A549 (cell line): ENCODE data around the gene FAM13A. TPM values are rescaled to one million over a fixed set of nuclear protein-coding genes. Genes with fewer than 3 reads are reported as not detected.

Source experiments
- ATAC-seq, 2 experiments: fragments of 200-7000 bp in 1 of 2; fragments of >200 bp in 1 of 2; cut with Nextera tagmentation in 1 of 2; cut with Tn5 transposase in 1 of 2; 3 replicates each; pipeline versions ENCODE4 v1.8.0 to v1.9.1; 2018 to 2020; ENCODE audit warnings: mild to moderate bottlenecking in 1 of 2, moderate library complexity in 1 of 2
- CTCF ChIA-PET: fragments of 300-600 bp; sonication (Branson Sonifier 250); formaldehyde crosslinking; extraction: SDS; loops from one replicate; lab custom pipeline; 2021; ENCODE audit warnings: antibody characterized with exemption, inconsistent platforms; lab: Yijun Ruan, JAX
- POLR2A ChIA-PET: fragments of 350-600 bp; formaldehyde crosslinking; extraction: SDS; loops from one replicate; lab custom pipeline; 2021; ENCODE audit warnings: antibody characterized with exemption, inconsistent platforms; lab: Yijun Ruan, JAX
- DNase-seq, 2 experiments: peaks; one replicate each; pipeline versions ENCODE4 v3.0.0 to v3.0.0-alpha.2; 2011 to 2016; ENCODE audit warnings: low read depth in 1 of 2, low spot score in 1 of 2
- FAIRE-seq: peaks from 2 replicates; lab custom pipeline; 2011; peaks lifted over from hg19 to GRCh38; lab: Jason Lieb, UNC
- H3K27ac ChIP-seq, 2 experiments: fragments of >200 bp; sonication (Bioruptor Twin); formaldehyde crosslinking; 3 replicates each; pipeline ENCODE4 v1.5.1; 2016 to 2017
- H3K4me1 ChIP-seq: fragments of >200 bp; sonication (Bioruptor Twin); formaldehyde crosslinking; 3 replicates; pipeline ENCODE4 v1.6.1; 2016
- H3K4me2 ChIP-seq: fragments of >200 bp; sonication (Bioruptor Twin); formaldehyde crosslinking; 3 replicates; pipeline ENCODE4 v1.6.1; 2016
- H3K4me3 ChIP-seq: fragments of >200 bp; sonication (Bioruptor Twin); formaldehyde crosslinking; 3 replicates; pipeline ENCODE4 v1.5.1; 2016
- H3K9me3 ChIP-seq: fragments of >200 bp; sonication (Bioruptor Twin); formaldehyde crosslinking; 3 replicates; pipeline ENCODE4 v1.6.1; 2016
- CBX8 ChIP-seq: fragments of 200-600 bp; sonication (generic); IDR thresholded peaks from 2 replicates; pipeline ENCODE4 v1.6.1; 2016
- CEBPB ChIP-seq, 2 experiments: fragments of >200 bp in 1 of 2; sonication (Bioruptor Twin) in 1 of 2; formaldehyde crosslinking in 1 of 2; IDR thresholded peaks; 2 replicates each; pipeline ENCODE4 v1.6.1; 2012 to 2016
- EP300 ChIP-seq, 2 experiments: fragments of >200 bp; sonication (Bioruptor Twin); formaldehyde crosslinking; IDR thresholded peaks; 2 replicates in 1 of 2; 3 replicates in 1 of 2; pipeline ENCODE4 v1.6.1; 2016 to 2017
- FOSB ChIP-seq: fragments of 250-450 bp; sonication (Bioruptor Pico); IDR thresholded peaks from 2 replicates; pipeline ENCODE4 v1.5.0; 2020; ENCODE audit warnings: mild to moderate bottlenecking, moderate library complexity
- FOSL2 ChIP-seq, 2 experiments: fragments of 450-650 bp in 1 of 2; fragments of >200 bp in 1 of 2; sonication (Bioruptor Twin) in 1 of 2; formaldehyde crosslinking; IDR thresholded peaks; 2 replicates each; pipeline versions ENCODE4 v1.5.0 to v1.6.1; 2016 to 2020; ENCODE audit warnings: mild to moderate bottlenecking in 1 of 2, moderate library complexity in 1 of 2
- FOXS1 ChIP-seq: fragments of 250-450 bp; sonication (Bioruptor Pico); IDR thresholded peaks from 2 replicates; pipeline ENCODE4 v1.5.0; 2020; ENCODE audit warnings: mild to moderate bottlenecking, moderate library complexity
- HES2 ChIP-seq: fragments of >200 bp; sonication (Bioruptor Twin); formaldehyde crosslinking; IDR thresholded peaks from 2 replicates; pipeline ENCODE4 v1.6.1; 2016
- HEYL ChIP-seq: fragments of 250-450 bp; sonication (Bioruptor Pico); IDR thresholded peaks from 2 replicates; pipeline ENCODE4 v1.8.0; 2021; ENCODE audit warnings: mild to moderate bottlenecking, moderate library complexity
- HOXA7 ChIP-seq: fragments of 250-450 bp; sonication (Bioruptor Pico); IDR thresholded peaks from 2 replicates; pipeline ENCODE4 v1.5.0; 2020; ENCODE audit warnings: mild to moderate bottlenecking, moderate library complexity
- HOXB13 ChIP-seq: fragments of 250-450 bp; sonication (Bioruptor Pico); IDR thresholded peaks from 2 replicates; pipeline ENCODE4 v1.5.0; 2020; ENCODE audit warnings: low read depth, mild to moderate bottlenecking, moderate library complexity
- JUNB ChIP-seq: fragments of >200 bp; sonication (Bioruptor Twin); formaldehyde crosslinking; IDR thresholded peaks from 2 replicates; pipeline ENCODE4 v1.6.1; 2016
- KDM1A ChIP-seq: fragments of 200-600 bp; sonication (generic); IDR thresholded peaks from 2 replicates; pipeline ENCODE4 v1.6.1; 2016; ENCODE audit warnings: low read depth, mild to moderate bottlenecking
- KDM5A ChIP-seq: fragments of 200-600 bp; sonication (generic); IDR thresholded peaks from 2 replicates; pipeline ENCODE4 v1.6.1; 2016; ENCODE audit warnings: antibody characterized with exemption, mild to moderate bottlenecking
- MAX ChIP-seq: IDR thresholded peaks from 2 replicates; pipeline ENCODE4 v1.6.1; 2012
- MYC ChIP-seq: IDR thresholded peaks from 2 replicates; pipeline ENCODE4 v1.6.1; 2012; ENCODE audit warnings: mild to moderate bottlenecking, inconsistent platforms, low read length, improper control_type of control experiment, borderline replicate concordance
- NPAS2 ChIP-seq: fragments of 250-450 bp; sonication (Bioruptor Pico); IDR thresholded peaks from 2 replicates; pipeline ENCODE4 v1.8.0; 2022; ENCODE audit warnings: mild to moderate bottlenecking, moderate library complexity, borderline replicate concordance
- NR3C1 ChIP-seq: fragments of >200 bp; sonication (Bioruptor Twin); formaldehyde crosslinking; IDR thresholded peaks from 3 replicates; pipeline ENCODE4 v1.6.1; 2017
- REST ChIP-seq: fragments of 200-600 bp; sonication (generic); IDR thresholded peaks from 2 replicates; pipeline ENCODE4 v1.6.1; 2016; ENCODE audit warnings: antibody characterized with exemption, mild to moderate bottlenecking, moderate library complexity
- SREBF2 ChIP-seq: fragments of 450-650 bp; IDR thresholded peaks from 2 replicates; pipeline ENCODE4 v1.6.1; 2014; ENCODE audit warnings: mild to moderate bottlenecking, moderate library complexity
- TP53 ChIP-seq: fragments of 250-450 bp; sonication (Bioruptor Pico); IDR thresholded peaks from 2 replicates; pipeline ENCODE4 v1.5.0; 2021; ENCODE audit warnings: mild to moderate bottlenecking, moderate library complexity
- USF2 ChIP-seq: fragments of 450-650 bp; IDR thresholded peaks from 2 replicates; pipeline ENCODE4 v1.6.1; 2014; ENCODE audit warnings: antibody characterized with exemption
- ZSCAN20 ChIP-seq: fragments of 250-450 bp; sonication (Bioruptor Pico); IDR thresholded peaks from 2 replicates; pipeline ENCODE4 v1.8.0; 2022; ENCODE audit warnings: mild to moderate bottlenecking, moderate library complexity
- WGBS: methylation state at CpG from one replicate; pipeline ENCODE4 v1.1.6; 2017; ENCODE audit errors: missing lambda C conversion rate; 5-methylcytosine and 5-hydroxymethylcytosine counted together
- polyA plus RNA-seq, 4 experiments: library from polyadenylated mRNA; depleted of rRNA in 3 of 4; stranded (reverse); fragments of >200 nt; fragmentation: RNase III in 1 of 4; extraction: RNeasy Plus Mini Kit Qiagen cat#74134 plus additional on column Dnase treatment in 1 of 4; gene quantifications; 2 replicates in 3 of 4; 3 replicates in 1 of 4; pipeline ENCODE4 v1.2.3, GENCODE V29; 2011 to 2017
- TF ChIP-seq, protein P1 (sequence below): fragments of 250-450 bp; sonication (Bioruptor Pico); IDR thresholded peaks from 2 replicates; pipeline ENCODE4 v1.5.0; 2020; ENCODE audit warnings: low read depth, mild to moderate bottlenecking, moderate library complexity
- TF ChIP-seq, protein P2 (sequence below): fragments of 150-350 bp; IDR thresholded peaks from 2 replicates; pipeline ENCODE4 v1.6.1; 2014; ENCODE audit warnings: low read depth, mild to moderate bottlenecking, low read length
- TF ChIP-seq, protein P3 (sequence below): fragments of >200 bp; sonication (Bioruptor Twin); formaldehyde crosslinking; IDR thresholded peaks from 3 replicates; pipeline ENCODE4 v1.6.1; 2016
- TF ChIP-seq, protein P4 (sequence below): fragments of 250-450 bp; sonication (Bioruptor Pico); IDR thresholded peaks from 2 replicates; pipeline ENCODE4 v1.5.0; 2021; ENCODE audit warnings: mild to moderate bottlenecking, moderate library complexity, borderline replicate concordance

FAM13A gene
- polyA plus RNA-seq, 2 of the 4 experiments (the other 2 are of a cell fraction) = 6.5 to 22.0 TPM

DNA sequence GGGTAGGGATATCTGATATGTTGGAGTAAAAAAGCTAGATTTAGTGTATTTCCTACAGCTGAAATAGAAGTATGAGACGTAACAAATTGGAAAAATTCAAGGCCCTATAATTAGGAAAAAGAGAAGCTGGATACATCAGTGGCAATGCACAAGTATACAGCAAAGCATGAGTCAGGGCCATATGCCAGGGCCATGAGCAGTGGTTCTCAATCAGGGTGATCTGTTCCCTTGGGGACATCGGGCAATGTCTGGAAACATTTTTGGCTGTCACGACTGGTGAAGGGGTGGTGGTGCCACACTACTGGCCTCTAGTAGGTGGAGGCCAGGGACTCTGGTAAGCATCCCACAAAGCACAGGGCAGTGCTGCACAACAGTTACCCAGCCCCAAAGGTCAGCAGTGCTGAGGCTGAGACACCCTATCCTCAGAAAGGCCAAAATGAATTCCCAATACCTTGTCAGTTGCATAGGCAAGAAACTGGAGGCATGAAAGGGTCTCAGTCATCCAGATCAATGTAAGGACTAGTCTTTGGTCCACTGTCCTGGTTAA is 322.5 kb downstream of the FAM13A start (continued):
- TF ChIP-seq TP53 (CRISPR knock-in tag) = no peak

DNA sequence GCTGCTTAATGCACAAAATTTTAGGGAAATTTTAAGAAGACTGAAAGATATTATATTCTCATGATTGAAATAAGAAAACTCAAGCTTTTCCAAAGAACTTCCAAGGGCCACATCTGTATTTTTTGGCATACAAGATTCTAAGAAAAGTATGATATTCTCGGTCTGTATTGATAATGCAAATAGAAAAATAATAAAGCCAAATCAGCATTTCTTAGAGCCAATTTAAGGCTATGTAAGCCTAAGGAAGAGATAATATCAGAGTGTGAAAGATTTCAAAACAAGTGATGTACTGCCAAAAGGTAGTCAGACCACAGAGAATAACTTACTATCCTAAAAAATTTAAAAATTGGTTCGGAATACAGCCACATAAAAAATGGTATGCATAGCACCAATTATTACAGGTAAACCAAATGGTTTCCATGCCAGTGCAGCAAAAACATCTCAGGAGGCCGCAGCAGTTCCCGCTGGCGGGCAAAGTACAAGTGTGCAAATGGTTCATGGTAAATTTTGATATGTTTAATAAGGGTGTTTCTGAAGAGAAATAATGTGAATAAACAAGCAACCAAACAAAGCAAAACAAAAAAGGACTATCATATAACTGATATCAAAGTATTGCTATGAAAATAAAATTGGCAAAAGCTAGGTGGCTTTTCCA is 324.1 kb downstream of the FAM13A start:
- ChIA-PET CTCF (no interaction called here), POLR2A (no interaction called here)
- Histone ChIP-seq H3K4me1 (no peaks in the 10 kb centered on the region), H3K4me3 (no peak overlapping the region), H3K27ac (no peak overlapping the region), H3K9me3 (no peaks in the 10 kb centered on the region), H3K4me2 (no peak overlapping the region)
- WGBS = 93% methylated on average over 5 of the region's 5 CpGs
- no peak for ATAC-seq
- FAIRE-seq = no peak
- no peak for DNase-seq
- TF ChIP-seq EP300 (IDR thresholded peaks at IDR 0.05) = no peak
- no peak for TF ChIP-seq USF2
- TF ChIP-seq CEBPB (IDR thresholded peaks at IDR 0.05) = no peak
- TF ChIP-seq FOXS1 (CRISPR knock-in tag) = no peak
- TF ChIP-seq HEYL = no peak
- no peak for TF ChIP-seq MAX
- TF ChIP-seq JUNB = no peak
- no peak for TF ChIP-seq FOSB
- TF ChIP-seq, protein P1, sequence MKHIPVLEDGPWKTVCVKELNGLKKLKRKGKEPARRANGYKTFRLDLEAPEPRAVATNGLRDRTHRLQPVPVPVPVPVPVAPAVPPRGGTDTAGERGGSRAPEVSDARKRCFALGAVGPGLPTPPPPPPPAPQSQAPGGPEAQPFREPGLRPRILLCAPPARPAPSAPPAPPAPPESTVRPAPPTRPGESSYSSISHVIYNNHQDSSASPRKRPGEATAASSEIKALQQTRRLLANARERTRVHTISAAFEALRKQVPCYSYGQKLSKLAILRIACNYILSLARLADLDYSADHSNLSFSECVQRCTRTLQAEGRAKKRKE = no peak
- TF ChIP-seq NR3C1 = no peak
- no peak for TF ChIP-seq MYC
- no peak for TF ChIP-seq HES2
- TF ChIP-seq HOXA7 = no peak
- no peak for TF ChIP-seq SREBF2
- no peak for TF ChIP-seq KDM5A
- no peak for TF ChIP-seq ZSCAN20 (CRISPR knock-in tag)
- TF ChIP-seq, protein P2, sequence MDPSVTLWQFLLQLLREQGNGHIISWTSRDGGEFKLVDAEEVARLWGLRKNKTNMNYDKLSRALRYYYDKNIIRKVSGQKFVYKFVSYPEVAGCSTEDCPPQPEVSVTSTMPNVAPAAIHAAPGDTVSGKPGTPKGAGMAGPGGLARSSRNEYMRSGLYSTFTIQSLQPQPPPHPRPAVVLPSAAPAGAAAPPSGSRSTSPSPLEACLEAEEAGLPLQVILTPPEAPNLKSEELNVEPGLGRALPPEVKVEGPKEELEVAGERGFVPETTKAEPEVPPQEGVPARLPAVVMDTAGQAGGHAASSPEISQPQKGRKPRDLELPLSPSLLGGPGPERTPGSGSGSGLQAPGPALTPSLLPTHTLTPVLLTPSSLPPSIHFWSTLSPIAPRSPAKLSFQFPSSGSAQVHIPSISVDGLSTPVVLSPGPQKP = no peak
- TF ChIP-seq, all 56 proteins: peak for 0

DNA sequence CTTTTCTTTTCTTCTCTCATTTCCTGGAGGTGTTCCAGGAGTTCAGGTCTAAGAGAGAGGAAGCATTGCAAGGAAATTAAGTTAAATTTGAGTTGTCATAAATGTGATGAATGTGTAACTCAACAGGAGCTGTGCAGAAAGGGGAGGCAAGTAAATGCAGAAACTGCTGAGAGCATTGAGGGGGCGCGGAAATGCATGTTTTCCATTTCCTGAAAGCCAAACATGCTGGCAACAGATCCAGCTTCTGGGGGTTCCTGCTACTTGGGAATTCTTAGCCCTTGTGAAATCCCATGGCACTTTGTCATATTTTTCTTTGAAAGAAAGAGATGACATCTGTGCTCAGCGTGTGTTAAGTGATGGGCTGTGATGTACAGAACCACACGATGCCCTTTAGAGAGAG is 325.6 kb downstream of the FAM13A start:
- Histone ChIP-seq H3K4me1 (no peaks in the 10 kb centered on the region), H3K9me3 (no peaks in the 10 kb centered on the region), H3K4me3 (no peak overlapping the region), H3K27ac (no peak overlapping the region), H3K4me2 (no peak overlapping the region)
- CTCF ChIA-PET = no interaction called here
- POLR2A ChIA-PET = no interaction called here
- no peak for ATAC-seq
- 97% methylated on average over 4 of the region's 4 CpGs for WGBS
- no peak for DNase-seq
- no peak for FAIRE-seq
- TF ChIP-seq JUNB (no peak), FOSB (no peak), FOXS1 (CRISPR knock-in tag) (no peak), SREBF2 (no peak), CBX8 (no peak), FOSL2 (IDR thresholded peaks at IDR 0.05) (no peak), FOSL2 (CRISPR knock-in tag; IDR thresholded peaks at IDR 0.05) (no peak), KDM1A (no peak), REST (no peak), HOXB13 (CRISPR knock-in tag) (no peak), NPAS2 (CRISPR knock-in tag) (no peak)
- TF ChIP-seq, protein P3, sequence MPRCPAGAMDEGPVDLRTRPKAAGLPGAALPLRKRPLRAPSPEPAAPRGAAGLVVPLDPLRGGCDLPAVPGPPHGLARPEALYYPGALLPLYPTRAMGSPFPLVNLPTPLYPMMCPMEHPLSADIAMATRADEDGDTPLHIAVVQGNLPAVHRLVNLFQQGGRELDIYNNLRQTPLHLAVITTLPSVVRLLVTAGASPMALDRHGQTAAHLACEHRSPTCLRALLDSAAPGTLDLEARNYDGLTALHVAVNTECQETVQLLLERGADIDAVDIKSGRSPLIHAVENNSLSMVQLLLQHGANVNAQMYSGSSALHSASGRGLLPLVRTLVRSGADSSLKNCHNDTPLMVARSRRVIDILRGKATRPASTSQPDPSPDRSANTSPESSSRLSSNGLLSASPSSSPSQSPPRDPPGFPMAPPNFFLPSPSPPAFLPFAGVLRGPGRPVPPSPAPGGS = no peak
- TF ChIP-seq, protein P4, sequence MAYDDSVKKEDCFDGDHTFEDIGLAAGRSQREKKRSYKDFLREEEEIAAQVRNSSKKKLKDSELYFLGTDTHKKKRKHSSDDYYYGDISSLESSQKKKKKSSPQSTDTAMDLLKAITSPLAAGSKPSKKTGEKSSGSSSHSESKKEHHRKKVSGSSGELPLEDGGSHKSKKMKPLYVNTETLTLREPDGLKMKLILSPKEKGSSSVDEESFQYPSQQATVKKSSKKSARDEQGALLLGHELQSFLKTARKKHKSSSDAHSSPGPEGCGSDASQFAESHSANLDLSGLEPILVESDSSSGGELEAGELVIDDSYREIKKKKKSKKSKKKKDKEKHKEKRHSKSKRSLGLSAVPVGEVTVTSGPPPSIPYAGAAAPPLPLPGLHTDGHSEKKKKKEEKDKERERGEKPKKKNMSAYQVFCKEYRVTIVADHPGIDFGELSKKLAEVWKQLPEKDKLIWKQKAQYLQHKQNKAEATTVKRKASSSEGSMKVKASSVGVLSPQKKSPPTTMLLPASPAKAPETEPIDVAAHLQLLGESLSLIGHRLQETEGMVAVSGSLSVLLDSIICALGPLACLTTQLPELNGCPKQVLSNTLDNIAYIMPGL (CRISPR knock-in tag) = no peak
